GM23338 (cell line): Measurements from ENCODE around the gene COL4A6. TPM values are rescaled to one million over a fixed set of nuclear protein-coding genes. Genes with fewer than 3 reads are reported as not detected.

Experiments
- ATAC-seq: fragments of 200-7000 bp; cut with Tn5 transposase; 3 replicates; pipeline ENCODE4 v1.9.1; 2020
- DNase-seq: peaks from one replicate; pipeline ENCODE4 v3.0.0-alpha.2; 2015; ENCODE audit warnings: low spot score
- H2AFZ ChIP-seq: fragments of 200-600 bp; sonication (generic); 2 replicates; pipeline ENCODE4 v1.8.0; 2016; ENCODE audit warnings: antibody characterized with exemption, mild to moderate bottlenecking, moderate library complexity
- H3F3A ChIP-seq: fragments of 200-600 bp; sonication (generic); replicated peaks from 2 replicates; pipeline ENCODE4 v1.8.0; 2017; ENCODE audit warnings: antibody characterized with exemption, mixed run types, low read depth
- H3K27ac ChIP-seq: fragments of 200-600 bp; sonication (generic); 2 replicates; pipeline ENCODE4 v1.6.1; 2016; ENCODE audit warnings: low read depth
- H3K27me3 ChIP-seq: fragments of 200-600 bp; sonication (generic); 2 replicates; pipeline ENCODE4 v1.8.0; 2016; ENCODE audit warnings: mild to moderate bottlenecking, mixed run types, moderate library complexity; ENCODE audit not compliant: insufficient read depth
- H3K36me3 ChIP-seq: fragments of 200-600 bp; sonication (generic); 2 replicates; pipeline ENCODE4 v1.8.0; 2016; ENCODE audit warnings: mild to moderate bottlenecking; ENCODE audit not compliant: insufficient read depth
- H3K4me1 ChIP-seq: fragments of 200-600 bp; sonication (generic); 2 replicates; pipeline ENCODE4 v1.8.0; 2016; ENCODE audit warnings: mild to moderate bottlenecking, moderate library complexity; ENCODE audit not compliant: insufficient read depth
- H3K4me2 ChIP-seq: fragments of 200-600 bp; sonication (generic); 2 replicates; pipeline ENCODE4 v1.7.1; 2017; ENCODE audit warnings: mixed run types
- H3K4me3 ChIP-seq: fragments of 200-600 bp; sonication (generic); 2 replicates; pipeline ENCODE4 v1.6.1; 2016; ENCODE audit warnings: mixed run types
- H3K79me2 ChIP-seq: fragments of 200-600 bp; sonication (generic); replicated peaks from 2 replicates; pipeline ENCODE4 v1.8.0; 2017; ENCODE audit warnings: mild to moderate bottlenecking; ENCODE audit not compliant: insufficient read depth
- H3K9me2 ChIP-seq: fragments of 200-600 bp; sonication (generic); 2 replicates; pipeline ENCODE4 v1.8.0; 2017; ENCODE audit not compliant: insufficient read depth
- H4K20me1 ChIP-seq: fragments of 200-600 bp; sonication (generic); replicated peaks from 2 replicates; pipeline ENCODE4 v1.8.0; 2017; ENCODE audit warnings: mild to moderate bottlenecking; ENCODE audit not compliant: insufficient read depth
- H3K27ac Mint-ChIP-seq: 2 replicates; pipeline ENCODE4 v1.8.0; 2020; ENCODE audit warnings: inconsistent platforms, mild to moderate bottlenecking, moderate library complexity, mixed read lengths
- H3K27me3 Mint-ChIP-seq: 3 replicates; pipeline ENCODE4 v1.8.0; 2022; ENCODE audit warnings: low read depth, mild to moderate bottlenecking, moderate library complexity, mixed read lengths, inconsistent platforms; ENCODE audit not compliant: insufficient read depth, poor library complexity
- H3K36me3 Mint-ChIP-seq: 3 replicates; pipeline ENCODE4 v1.8.0; 2021; ENCODE audit warnings: low read depth, mild to moderate bottlenecking, inconsistent platforms, moderate library complexity, mixed read lengths
- H3K4me1 Mint-ChIP-seq: 3 replicates; pipeline ENCODE4 v1.8.0; 2020; ENCODE audit warnings: mild to moderate bottlenecking, inconsistent platforms, mixed read lengths
- H3K4me3 Mint-ChIP-seq: 3 replicates; pipeline ENCODE4 v1.8.0; 2021; ENCODE audit warnings: moderate library complexity, mild to moderate bottlenecking, inconsistent platforms, mixed read lengths
- H3K9me3 Mint-ChIP-seq: 3 replicates; pipeline ENCODE4 v1.8.0; 2020; ENCODE audit warnings: moderate library complexity, mild to moderate bottlenecking, inconsistent platforms, mixed read lengths
- CREB1 ChIP-seq: fragments of 250-450 bp; sonication (Bioruptor Pico); IDR thresholded peaks from 2 replicates; pipeline ENCODE4 v1.5.0; 2020; ENCODE audit warnings: low read depth, mild to moderate bottlenecking, moderate library complexity
- ETS1 ChIP-seq: IDR thresholded peaks from 2 replicates; pipeline ENCODE4 v1.6.1; 2016; ENCODE audit warnings: antibody characterized with exemption
- EZH2phosphoT487 ChIP-seq: fragments of 200-600 bp; sonication (generic); IDR thresholded peaks from one replicate; pipeline ENCODE4 v1.8.1; 2018; ENCODE audit warnings: antibody characterized with exemption; ENCODE audit not compliant: unreplicated experiment
- REST ChIP-seq: IDR thresholded peaks from one replicate; pipeline ENCODE4 v1.6.1; 2018; ENCODE audit warnings: antibody characterized with exemption; ENCODE audit not compliant: unreplicated experiment
- STAT1 ChIP-seq: IDR thresholded peaks from one replicate; pipeline ENCODE4 v1.6.1; 2016; ENCODE audit warnings: antibody characterized with exemption; ENCODE audit not compliant: unreplicated experiment
- ZNF114 ChIP-seq: fragments of 250-450 bp; sonication (Bioruptor Pico); IDR thresholded peaks from 2 replicates; pipeline ENCODE4 v1.5.0; 2020; ENCODE audit warnings: mild to moderate bottlenecking, moderate library complexity
- ZNF331 ChIP-seq: fragments of 250-450 bp; sonication (Bioruptor Pico); IDR thresholded peaks from 2 replicates; pipeline ENCODE4 v1.5.0; 2020; ENCODE audit warnings: low read depth, mild to moderate bottlenecking, moderate library complexity
- polyA plus RNA-seq: library from polyadenylated mRNA; unstranded; fragments of >200 nt; fragmentation: Nextera tagmentation; extraction: Ambion mirVana; gene quantifications from 2 replicates; pipeline ENCODE4 v1.2.1, GENCODE V29; 2016
- total RNA-seq: library from RNA; depleted of rRNA; stranded (reverse); fragments of >200 nt; shearing (Covaris generic); gene quantifications from 2 replicates; pipeline ENCODE4 v1.2.3, GENCODE V29; 2014
- TF ChIP-seq, protein P1 (sequence below), 2 experiments: fragments of 200-600 bp in 1 of 2; sonication (generic) in 1 of 2; conservative IDR thresholded peaks; 2 replicates each; pipeline versions ENCODE4 v1.5.1 to v1.6.1; 2016 to 2017; ENCODE audit warnings: antibody characterized with exemption in 2 of 2, low read depth in 2 of 2, mild to moderate bottlenecking in 2 of 2, moderate library complexity in 1 of 2

COL4A6 gene
- total and polyA plus RNA-seq, 2 experiments from 2014 or later = 4.1 to 15.2 TPM

- no peak overlapping the region for H3K27ac Mint-ChIP-seq
- peaks cover 15% of the 10 kb centered on the region; the same call in 2 of the 3 replicates for H3K4me1 Mint-ChIP-seq
- Histone ChIP-seq H3K79me2 (no peaks in the 10 kb centered on the region), H3K27ac (no peak overlapping the region), H3K4me1 (peaks cover 5% of the 10 kb centered on the region), H2AFZ (no peak overlapping the region), H3K4me2 (no peak overlapping the region), H4K20me1 (no peaks in the 10 kb centered on the region), H3K36me3 (no peaks in the 10 kb centered on the region), H3K9me2 (no peaks in the 10 kb centered on the region), H3F3A (no peaks in the 10 kb centered on the region), H3K27me3 (no peaks in the 10 kb centered on the region), H3K4me3 (no peak overlapping the region)
- H3K36me3 Mint-ChIP-seq = no peaks in the 10 kb centered on the region
- no peaks in the 10 kb centered on the region; the same call in 2 of the 3 replicates for H3K9me3 Mint-ChIP-seq
- DNase-seq (no peak), ATAC-seq (no peak)
- TF ChIP-seq ZNF331 = no peak
- no peak for TF ChIP-seq EZH2phosphoT487
- no peak for TF ChIP-seq ETS1
- no peak for TF ChIP-seq STAT1
- TF ChIP-seq REST = no peak
- TF ChIP-seq ZNF114 (CRISPR knock-in tag) = no peak
- TF ChIP-seq CREB1 = no peak
- no peak overlapping the region for H3K4me3 Mint-ChIP-seq
- H3K27me3 Mint-ChIP-seq = peaks cover 5% of the 10 kb centered on the region
Measured at GRCh38 chrX:108298165-108298602, 140.0 kb downstream of the COL4A6 start.

DNA sequence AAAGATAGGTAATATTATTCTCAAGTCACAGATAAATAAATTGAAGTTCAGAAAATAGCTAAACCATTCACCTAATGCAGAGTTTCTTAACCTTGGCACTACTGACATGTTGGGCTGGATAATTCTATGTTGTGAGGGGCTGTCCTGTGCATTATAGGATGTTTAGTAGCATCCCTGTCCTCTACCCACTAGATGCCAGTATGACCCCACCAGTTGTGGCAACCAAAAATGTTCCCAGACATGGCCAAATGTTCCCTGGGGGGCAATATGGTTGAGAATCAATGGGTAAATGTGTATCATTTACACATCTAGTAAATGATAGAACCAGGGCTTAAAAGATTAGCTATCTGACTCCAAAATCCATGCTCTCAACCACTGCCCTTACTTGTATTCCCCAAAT lies 140.9 kb downstream of the COL4A6 start:
- Histone ChIP-seq H3K4me3 (no peak overlapping the region), H3F3A (no peaks in the 10 kb centered on the region), H3K79me2 (no peaks in the 10 kb centered on the region), H3K27me3 (no peaks in the 10 kb centered on the region), H2AFZ (no peak overlapping the region), H3K36me3 (no peaks in the 10 kb centered on the region), H3K4me2 (no peak overlapping the region), H3K9me2 (no peaks in the 10 kb centered on the region), H3K4me1 (peaks cover 5% of the 10 kb centered on the region), H4K20me1 (no peaks in the 10 kb centered on the region), H3K27ac (no peak overlapping the region)
- ATAC-seq (no peak), DNase-seq (no peak)
- TF ChIP-seq, protein P1, sequence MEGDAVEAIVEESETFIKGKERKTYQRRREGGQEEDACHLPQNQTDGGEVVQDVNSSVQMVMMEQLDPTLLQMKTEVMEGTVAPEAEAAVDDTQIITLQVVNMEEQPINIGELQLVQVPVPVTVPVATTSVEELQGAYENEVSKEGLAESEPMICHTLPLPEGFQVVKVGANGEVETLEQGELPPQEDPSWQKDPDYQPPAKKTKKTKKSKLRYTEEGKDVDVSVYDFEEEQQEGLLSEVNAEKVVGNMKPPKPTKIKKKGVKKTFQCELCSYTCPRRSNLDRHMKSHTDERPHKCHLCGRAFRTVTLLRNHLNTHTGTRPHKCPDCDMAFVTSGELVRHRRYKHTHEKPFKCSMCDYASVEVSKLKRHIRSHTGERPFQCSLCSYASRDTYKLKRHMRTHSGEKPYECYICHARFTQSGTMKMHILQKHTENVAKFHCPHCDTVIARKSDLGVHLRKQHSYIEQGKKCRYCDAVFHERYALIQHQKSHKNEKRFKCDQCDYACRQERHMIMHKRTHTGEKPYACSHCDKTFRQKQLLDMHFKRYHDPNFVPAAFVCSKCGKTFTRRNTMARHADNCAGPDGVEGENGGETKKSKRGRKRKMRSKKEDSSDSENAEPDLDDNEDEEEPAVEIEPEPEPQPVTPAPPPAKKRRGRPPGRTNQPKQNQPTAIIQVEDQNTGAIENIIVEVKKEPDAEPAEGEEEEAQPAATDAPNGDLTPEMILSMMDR (conservative IDR thresholded peaks at IDR 0.05; ENCODE audit: low read depth in 2 of 2) = peak in 1 of 2 experiments; percentile 31; a peak in 2 of 4 replicates
- TF ChIP-seq ZNF114 (CRISPR knock-in tag) = no peak
- H3K9me3 Mint-ChIP-seq = peaks cover 5% of the 10 kb centered on the region; the same call in 2 of the 3 replicates
- peaks cover 15% of the 10 kb centered on the region; the same call in 2 of the 3 replicates for H3K4me1 Mint-ChIP-seq
- peaks cover 5% of the 10 kb centered on the region for H3K27me3 Mint-ChIP-seq
- no peak overlapping the region for H3K27ac Mint-ChIP-seq
- peaks cover 5% of the 10 kb centered on the region for H3K36me3 Mint-ChIP-seq
- H3K4me3 Mint-ChIP-seq = no peak overlapping the region
